ENCODE measurements around the gene PFAS. TPM values are rescaled to one million over a fixed set of nuclear protein-coding genes. Genes with fewer than 3 reads are reported as not detected.

Gene PFAS
- total and polyA plus RNA-seq, 2 experiments from 2014 or later, result 96.1 to 168 TPM

DNA sequence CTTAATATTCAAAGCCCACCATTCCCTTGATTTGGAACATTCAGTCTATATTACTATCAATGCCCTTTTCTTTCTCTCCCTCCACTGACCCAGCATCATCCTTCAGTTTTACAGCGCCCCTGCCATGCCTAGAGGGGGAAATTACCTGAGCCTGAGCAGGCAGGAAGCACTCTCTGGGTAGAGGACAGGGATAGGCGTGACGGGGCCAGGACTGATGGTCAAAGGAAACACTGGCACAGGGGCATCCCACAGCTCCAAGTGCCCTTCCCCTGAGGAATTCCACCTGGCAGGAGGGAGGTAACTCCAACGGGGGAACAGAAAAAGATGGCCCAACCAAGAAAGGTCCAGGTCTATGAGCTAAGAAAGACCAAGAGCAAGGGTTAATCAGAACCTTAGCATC is 11.2 kb upstream of the PFAS start:
- Mint-ChIP-seq H3K27me3 (ENCODE audit: insufficient read depth, low read depth, poor library complexity) (peaks cover 4% of the 10 kb centered on the region), H3K36me3 (ENCODE audit: low read depth) (peaks cover 54% of the 10 kb centered on the region), H3K4me1 (no peaks in the 10 kb centered on the region), H3K9me3 (no peaks in the 10 kb centered on the region), H3K27ac (no peak overlapping the region), H3K4me3 (no peak overlapping the region)
- H3K9me2 ChIP-seq (ENCODE audit: insufficient read depth), result no peaks in the 10 kb centered on the region
- peaks cover 11% of the 10 kb centered on the region for H3K79me2 ChIP-seq (replicated peaks; ENCODE audit: insufficient read depth)
- H2AFZ ChIP-seq, result no peak overlapping the region
- TF ChIP-seq, protein P1, sequence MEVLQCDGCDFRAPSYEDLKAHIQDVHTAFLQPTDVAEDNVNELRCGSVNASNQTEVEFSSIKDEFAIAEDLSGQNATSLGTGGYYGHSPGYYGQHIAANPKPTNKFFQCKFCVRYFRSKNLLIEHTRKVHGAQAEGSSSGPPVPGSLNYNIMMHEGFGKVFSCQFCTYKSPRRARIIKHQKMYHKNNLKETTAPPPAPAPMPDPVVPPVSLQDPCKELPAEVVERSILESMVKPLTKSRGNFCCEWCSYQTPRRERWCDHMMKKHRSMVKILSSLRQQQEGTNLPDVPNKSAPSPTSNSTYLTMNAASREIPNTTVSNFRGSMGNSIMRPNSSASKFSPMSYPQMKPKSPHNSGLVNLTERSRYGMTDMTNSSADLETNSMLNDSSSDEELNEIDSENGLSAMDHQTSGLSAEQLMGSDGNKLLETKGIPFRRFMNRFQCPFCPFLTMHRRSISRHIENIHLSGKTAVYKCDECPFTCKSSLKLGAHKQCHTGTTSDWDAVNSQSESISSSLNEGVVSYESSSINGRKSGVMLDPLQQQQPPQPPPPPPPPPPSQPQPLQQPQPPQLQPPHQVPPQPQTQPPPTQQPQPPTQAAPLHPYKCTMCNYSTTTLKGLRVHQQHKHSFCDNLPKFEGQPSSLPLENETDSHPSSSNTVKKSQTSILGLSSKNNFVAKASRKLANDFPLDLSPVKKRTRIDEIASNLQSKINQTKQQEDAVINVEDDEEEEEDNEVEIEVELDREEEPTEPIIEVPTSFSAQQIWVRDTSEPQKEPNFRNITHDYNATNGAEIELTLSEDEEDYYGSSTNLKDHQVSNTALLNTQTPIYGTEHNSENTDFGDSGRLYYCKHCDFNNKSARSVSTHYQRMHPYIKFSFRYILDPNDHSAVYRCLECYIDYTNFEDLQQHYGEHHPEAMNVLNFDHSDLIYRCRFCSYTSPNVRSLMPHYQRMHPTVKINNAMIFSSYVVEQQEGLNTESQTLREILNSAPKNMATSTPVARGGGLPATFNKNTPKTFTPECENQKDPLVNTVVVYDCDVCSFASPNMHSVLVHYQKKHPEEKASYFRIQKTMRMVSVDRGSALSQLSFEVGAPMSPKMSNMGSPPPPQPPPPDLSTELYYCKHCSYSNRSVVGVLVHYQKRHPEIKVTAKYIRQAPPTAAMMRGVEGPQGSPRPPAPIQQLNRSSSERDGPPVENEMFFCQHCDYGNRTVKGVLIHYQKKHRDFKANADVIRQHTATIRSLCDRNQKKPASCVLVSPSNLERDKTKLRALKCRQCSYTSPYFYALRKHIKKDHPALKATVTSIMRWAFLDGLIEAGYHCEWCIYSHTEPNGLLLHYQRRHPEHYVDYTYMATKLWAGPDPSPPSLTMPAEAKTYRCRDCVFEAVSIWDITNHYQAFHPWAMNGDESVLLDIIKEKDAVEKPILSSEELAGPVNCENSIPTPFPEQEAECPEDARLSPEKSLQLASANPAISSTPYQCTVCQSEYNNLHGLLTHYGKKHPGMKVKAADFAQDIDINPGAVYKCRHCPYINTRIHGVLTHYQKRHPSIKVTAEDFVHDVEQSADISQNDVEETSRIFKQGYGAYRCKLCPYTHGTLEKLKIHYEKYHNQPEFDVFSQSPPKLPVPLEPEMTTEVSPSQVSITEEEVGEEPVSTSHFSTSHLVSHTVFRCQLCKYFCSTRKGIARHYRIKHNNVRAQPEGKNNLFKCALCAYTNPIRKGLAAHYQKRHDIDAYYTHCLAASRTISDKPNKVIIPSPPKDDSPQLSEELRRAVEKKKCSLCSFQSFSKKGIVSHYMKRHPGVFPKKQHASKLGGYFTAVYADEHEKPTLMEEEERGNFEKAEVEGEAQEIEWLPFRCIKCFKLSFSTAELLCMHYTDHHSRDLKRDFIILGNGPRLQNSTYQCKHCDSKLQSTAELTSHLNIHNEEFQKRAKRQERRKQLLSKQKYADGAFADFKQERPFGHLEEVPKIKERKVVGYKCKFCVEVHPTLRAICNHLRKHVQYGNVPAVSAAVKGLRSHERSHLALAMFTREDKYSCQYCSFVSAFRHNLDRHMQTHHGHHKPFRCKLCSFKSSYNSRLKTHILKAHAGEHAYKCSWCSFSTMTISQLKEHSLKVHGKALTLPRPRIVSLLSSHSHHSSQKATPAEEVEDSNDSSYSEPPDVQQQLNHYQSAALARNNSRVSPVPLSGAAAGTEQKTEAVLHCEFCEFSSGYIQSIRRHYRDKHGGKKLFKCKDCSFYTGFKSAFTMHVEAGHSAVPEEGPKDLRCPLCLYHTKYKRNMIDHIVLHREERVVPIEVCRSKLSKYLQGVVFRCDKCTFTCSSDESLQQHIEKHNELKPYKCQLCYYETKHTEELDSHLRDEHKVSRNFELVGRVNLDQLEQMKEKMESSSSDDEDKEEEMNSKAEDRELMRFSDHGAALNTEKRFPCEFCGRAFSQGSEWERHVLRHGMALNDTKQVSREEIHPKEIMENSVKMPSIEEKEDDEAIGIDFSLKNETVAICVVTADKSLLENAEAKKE (CRISPR knock-in tag; IDR thresholded peaks at IDR 0.05), result no peak
- TF ChIP-seq EZH2 (IDR thresholded peaks at IDR 0.05; ENCODE audit: low read depth, unreplicated experiment), result no peak
- TF ChIP-seq JUNB (IDR thresholded peaks at IDR 0.05; ENCODE audit: unreplicated experiment), result no peak
- no peak for TF ChIP-seq EZH2phosphoT487 (IDR thresholded peaks at IDR 0.05; ENCODE audit: unreplicated experiment)
- TF ChIP-seq, protein P2, sequence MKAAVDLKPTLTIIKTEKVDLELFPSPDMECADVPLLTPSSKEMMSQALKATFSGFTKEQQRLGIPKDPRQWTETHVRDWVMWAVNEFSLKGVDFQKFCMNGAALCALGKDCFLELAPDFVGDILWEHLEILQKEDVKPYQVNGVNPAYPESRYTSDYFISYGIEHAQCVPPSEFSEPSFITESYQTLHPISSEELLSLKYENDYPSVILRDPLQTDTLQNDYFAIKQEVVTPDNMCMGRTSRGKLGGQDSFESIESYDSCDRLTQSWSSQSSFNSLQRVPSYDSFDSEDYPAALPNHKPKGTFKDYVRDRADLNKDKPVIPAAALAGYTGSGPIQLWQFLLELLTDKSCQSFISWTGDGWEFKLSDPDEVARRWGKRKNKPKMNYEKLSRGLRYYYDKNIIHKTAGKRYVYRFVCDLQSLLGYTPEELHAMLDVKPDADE (IDR thresholded peaks at IDR 0.05), result no peak
- no peak for TF ChIP-seq POLR2AphosphoS5 (IDR thresholded peaks at IDR 0.05; ENCODE audit: low read depth)
- TF ChIP-seq ZNF114 (CRISPR knock-in tag; IDR thresholded peaks at IDR 0.05), result no peak
- no peak for TF ChIP-seq ZNF331 (CRISPR knock-in tag; IDR thresholded peaks at IDR 0.05; ENCODE audit: low read depth)
- TF ChIP-seq STAT1 (IDR thresholded peaks at IDR 0.05; ENCODE audit: unreplicated experiment), result no peak
- TF ChIP-seq, protein P3, sequence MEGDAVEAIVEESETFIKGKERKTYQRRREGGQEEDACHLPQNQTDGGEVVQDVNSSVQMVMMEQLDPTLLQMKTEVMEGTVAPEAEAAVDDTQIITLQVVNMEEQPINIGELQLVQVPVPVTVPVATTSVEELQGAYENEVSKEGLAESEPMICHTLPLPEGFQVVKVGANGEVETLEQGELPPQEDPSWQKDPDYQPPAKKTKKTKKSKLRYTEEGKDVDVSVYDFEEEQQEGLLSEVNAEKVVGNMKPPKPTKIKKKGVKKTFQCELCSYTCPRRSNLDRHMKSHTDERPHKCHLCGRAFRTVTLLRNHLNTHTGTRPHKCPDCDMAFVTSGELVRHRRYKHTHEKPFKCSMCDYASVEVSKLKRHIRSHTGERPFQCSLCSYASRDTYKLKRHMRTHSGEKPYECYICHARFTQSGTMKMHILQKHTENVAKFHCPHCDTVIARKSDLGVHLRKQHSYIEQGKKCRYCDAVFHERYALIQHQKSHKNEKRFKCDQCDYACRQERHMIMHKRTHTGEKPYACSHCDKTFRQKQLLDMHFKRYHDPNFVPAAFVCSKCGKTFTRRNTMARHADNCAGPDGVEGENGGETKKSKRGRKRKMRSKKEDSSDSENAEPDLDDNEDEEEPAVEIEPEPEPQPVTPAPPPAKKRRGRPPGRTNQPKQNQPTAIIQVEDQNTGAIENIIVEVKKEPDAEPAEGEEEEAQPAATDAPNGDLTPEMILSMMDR (conservative IDR thresholded peaks at IDR 0.05; ENCODE audit: low read depth in 2 of 2), result no peak
- TF ChIP-seq, protein P4, sequence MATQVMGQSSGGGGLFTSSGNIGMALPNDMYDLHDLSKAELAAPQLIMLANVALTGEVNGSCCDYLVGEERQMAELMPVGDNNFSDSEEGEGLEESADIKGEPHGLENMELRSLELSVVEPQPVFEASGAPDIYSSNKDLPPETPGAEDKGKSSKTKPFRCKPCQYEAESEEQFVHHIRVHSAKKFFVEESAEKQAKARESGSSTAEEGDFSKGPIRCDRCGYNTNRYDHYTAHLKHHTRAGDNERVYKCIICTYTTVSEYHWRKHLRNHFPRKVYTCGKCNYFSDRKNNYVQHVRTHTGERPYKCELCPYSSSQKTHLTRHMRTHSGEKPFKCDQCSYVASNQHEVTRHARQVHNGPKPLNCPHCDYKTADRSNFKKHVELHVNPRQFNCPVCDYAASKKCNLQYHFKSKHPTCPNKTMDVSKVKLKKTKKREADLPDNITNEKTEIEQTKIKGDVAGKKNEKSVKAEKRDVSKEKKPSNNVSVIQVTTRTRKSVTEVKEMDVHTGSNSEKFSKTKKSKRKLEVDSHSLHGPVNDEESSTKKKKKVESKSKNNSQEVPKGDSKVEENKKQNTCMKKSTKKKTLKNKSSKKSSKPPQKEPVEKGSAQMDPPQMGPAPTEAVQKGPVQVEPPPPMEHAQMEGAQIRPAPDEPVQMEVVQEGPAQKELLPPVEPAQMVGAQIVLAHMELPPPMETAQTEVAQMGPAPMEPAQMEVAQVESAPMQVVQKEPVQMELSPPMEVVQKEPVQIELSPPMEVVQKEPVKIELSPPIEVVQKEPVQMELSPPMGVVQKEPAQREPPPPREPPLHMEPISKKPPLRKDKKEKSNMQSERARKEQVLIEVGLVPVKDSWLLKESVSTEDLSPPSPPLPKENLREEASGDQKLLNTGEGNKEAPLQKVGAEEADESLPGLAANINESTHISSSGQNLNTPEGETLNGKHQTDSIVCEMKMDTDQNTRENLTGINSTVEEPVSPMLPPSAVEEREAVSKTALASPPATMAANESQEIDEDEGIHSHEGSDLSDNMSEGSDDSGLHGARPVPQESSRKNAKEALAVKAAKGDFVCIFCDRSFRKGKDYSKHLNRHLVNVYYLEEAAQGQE (IDR thresholded peaks at IDR 0.05; ENCODE audit: unreplicated experiment), result no peak
- no peak for TF ChIP-seq CREB1 (CRISPR knock-in tag; IDR thresholded peaks at IDR 0.05; ENCODE audit: low read depth)
- TF ChIP-seq NANOG (IDR thresholded peaks at IDR 0.05; ENCODE audit: borderline replicate concordance), result no peak
- ATAC-seq (no peak), DNase-seq (ENCODE audit: low spot score) (no peak)
- H3K4me3 ChIP-seq, result no peak overlapping the region
- H3K36me3 ChIP-seq (ENCODE audit: insufficient read depth), result peaks cover 23% of the 10 kb centered on the region
- H3K27ac ChIP-seq (ENCODE audit: low read depth), result no peak overlapping the region
- H3K4me2 ChIP-seq, result no peak overlapping the region
- H3K4me1 ChIP-seq (ENCODE audit: insufficient read depth), result no peaks in the 10 kb centered on the region
- no peaks in the 10 kb centered on the region for H3F3A ChIP-seq (replicated peaks; ENCODE audit: low read depth)
- H4K20me1 ChIP-seq (replicated peaks; ENCODE audit: insufficient read depth), result peaks cover 4% of the 10 kb centered on the region
- H3K27me3 ChIP-seq (ENCODE audit: insufficient read depth), result no peaks in the 10 kb centered on the region

Measured in GM23338 (cell line).